ENCODE results near the gene LEMD3.
A peak's percentile ranks its signal among the peaks of the same experiment; 100 is the strongest.

Gene LEMD3

DNA sequence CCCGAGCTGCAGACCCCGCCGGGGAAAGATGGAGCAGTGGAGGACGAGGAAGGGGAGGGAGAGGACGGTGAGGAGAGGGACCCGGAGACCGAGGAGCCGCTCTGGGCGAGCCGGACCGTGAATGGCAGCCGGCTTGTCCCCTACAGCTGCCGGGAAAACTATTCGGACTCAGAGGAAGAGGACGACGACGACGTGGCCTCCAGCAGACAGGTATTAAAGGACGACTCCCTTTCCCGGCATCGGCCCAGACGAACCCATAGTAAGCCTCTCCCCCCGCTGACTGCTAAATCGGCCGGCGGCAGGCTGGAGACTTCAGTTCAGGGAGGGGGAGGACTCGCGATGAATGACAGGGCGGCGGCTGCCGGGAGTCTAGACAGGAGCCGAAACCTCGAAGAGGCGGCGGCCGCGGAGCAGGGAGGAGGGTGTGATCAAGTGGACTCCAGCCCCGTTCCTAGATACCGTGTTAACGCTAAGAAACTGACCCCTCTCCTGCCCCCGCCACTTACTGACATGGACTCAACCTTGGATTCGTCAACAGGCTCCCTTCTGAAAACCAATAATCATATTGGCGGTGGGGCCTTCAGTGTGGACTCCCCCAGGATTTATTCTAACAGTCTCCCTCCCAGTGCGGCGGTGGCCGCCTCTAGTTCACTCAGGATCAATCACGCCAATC, 962 bp downstream of the LEMD3 start:
- DNase-seq (ENCODE audit: low spot score): peak; percentile 76

DNA sequence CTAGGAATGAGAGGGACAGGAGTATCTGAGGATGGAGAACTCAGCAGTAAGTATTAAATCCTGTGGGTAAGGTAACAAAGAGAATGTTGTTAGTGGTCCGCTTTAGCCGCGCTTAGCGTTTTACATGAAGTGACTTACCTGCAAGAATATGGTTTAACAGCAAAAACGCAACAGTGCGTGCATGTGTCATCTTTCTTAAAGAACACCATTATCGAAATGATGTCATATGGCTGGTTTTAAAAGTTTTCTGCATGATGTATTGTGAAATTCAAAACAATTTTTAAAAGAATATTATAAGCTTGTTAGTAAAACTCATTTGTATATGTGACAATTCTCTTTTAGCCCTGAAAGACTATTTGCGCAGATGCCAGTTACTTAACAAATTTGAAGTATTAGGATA, 1.7 kb downstream of the LEMD3 start:
- DNase-seq (ENCODE audit: low spot score): no peak

DNA sequence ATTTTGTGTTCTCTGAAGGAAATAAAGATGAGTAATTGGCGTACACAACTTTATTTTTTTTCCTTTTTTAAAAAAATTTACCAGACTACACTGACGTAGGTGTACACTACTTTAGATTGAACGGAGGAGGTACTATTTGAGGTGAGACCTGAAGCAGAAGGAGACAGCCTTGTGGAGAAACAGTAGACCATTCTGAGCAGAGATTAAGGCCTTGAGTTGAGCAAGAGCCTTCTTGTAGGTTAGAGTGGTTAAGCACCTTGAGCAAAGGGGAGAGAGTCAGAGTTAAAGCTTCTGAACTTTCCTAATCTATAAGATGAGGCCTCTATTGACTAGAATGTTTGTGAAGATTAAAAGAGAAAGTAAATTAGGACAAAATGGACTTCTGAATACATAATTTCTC, 2.5 kb downstream of the LEMD3 start:
- DNase-seq (ENCODE audit: low spot score): no peak

DNA sequence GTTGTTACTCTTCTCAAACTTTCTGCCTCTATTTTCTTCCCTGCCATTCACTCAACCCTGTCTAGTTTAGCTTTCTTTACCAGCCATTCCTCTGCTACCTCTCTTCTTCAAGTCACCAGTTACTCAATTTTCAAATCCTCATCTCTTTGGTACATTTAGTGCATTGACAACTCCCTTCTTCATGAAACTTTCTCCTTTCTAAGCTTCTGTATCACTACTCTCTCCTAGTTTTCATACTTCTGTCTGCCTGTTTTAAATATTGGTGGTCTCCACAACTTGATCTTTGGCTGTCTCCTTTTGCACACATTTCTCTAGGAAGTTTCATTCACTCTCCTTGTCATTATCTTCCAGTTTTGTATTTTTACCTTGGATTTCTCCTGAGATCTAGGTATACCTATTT, 6.0 kb downstream of the LEMD3 start:
- DNase-seq (ENCODE audit: low spot score): no peak

DNA sequence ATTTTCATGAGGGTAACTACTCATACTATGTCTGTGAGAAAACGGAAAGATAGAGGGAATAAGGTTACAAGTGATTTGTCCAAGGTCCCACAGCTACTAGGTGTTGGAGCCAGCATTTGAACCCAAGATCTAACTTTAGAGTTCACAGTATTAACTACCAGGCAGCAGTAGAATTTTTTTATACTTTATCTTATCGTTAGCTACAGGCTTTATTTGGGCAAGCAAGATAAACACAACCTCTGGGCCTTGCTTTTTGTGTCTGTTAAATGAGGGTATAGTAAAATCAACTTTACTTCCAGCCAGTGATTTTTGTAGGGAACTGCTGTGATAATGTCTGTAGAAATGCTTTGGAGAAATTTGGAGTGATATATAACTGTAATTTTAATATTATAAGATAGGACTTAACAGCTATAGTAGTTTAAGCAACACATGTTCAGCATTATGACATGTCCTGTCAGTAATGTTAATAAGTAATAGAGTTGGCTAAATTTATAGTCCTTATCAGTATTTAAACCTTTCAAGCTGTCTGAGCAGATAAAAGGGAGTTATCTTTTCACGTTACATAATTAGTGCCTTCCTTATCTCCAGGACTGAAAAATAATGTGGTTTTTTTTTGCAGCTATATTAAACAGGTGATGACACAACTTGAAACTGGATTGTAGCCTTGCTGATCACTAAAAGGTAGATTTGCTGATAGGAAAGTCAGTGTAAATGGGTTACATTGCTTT, 12.8 kb downstream of the LEMD3 start:
- DNase-seq (ENCODE audit: low spot score): no peak

DNA sequence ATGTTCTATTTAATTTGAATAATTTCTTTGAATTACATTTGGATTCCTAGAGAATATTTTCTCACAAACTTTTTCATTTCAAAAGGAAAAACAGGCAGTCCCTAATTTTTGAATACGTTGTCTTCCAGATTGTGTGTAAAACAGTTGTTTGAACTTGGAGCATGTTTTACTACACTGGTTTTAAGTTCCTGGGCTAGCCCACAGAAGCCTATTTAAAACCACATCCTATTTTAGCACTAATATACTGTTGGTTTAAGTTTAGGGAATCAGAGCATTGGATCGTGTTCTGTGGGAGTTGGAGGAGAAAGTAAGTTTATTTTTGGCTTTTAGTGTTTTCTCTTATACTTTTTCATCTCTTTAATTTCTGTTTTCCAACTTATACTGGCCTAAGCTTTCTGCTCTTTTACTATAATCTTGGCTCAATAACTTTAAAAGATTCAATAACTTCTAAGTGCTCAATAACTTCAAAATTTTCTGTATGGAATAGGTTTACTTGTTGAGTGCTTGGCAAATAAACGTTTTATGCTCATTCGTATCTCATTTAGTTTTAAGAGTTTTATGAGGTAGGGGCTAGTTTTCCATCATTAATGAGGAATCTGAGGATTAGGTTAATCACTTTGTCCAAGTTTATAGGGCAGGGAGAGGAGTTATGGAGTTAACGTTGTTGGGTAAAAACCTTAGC, 14.9 kb downstream of the LEMD3 start:
- DNase-seq (ENCODE audit: low spot score): no peak

DNA sequence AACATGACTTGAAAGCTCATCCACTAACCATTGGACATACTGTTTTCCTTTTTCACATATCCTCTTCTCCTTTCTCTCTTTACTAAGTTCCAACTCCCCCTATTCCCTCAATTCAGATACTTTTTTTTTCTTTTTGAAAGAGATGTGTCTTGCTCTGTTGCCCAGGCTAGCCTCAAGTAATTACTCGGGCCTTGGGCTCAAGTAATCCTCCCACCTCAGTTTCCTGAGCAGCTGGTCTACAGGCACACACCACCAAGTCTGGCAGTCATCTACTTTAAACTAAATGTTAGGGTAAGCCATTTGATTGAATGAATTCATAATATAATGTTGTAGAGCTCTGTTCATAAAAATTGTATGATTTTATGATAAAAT, 15.5 kb downstream of the LEMD3 start:
- DNase-seq (ENCODE audit: low spot score): no peak

DNA sequence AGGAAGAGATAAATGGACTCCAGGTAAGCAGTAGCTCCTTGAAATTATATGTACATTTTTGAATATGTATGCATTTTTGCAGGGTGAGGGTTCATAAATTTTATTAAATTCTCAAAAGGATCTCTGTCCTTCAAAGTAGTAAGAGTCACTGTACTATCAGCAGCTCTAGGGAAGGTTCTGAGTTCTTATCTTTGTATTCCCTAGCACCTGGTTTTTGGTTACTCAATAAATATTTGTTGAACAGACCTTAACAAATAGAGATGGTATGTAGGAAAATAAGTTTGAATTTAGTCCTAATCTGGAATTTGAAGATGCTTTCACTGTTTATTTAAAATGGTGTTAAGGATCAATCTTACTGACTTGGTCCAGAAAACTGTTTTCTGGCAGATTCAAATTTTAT, 18.3 kb downstream of the LEMD3 start:
- DNase-seq (ENCODE audit: low spot score): no peak

DNA sequence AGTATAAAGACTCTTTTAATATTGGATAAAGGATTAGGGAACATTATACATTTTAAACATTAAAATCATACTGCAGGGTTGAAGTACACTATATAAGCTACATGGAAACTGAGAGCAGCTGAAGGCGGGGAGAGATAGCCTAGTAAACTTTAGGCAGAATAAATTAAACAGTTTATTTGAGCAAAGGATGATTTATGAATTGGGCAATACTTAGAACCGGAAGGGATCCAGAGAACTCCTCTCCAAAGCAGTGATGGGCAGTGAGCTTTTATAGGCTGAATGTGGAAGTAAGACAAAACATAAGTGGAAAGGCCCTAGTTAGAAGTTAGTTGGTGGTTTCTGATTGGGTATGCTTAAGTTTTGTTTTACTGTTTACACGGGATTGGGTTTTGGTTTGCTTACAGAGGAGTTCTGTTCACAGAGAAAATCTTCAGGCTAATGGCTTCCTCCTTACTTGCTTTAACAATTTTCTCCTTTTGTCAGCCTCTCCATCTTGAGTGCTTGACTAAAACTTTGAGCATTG, 18.9 kb downstream of the LEMD3 start:
- no peak for DNase-seq (ENCODE audit: low spot score)

DNA sequence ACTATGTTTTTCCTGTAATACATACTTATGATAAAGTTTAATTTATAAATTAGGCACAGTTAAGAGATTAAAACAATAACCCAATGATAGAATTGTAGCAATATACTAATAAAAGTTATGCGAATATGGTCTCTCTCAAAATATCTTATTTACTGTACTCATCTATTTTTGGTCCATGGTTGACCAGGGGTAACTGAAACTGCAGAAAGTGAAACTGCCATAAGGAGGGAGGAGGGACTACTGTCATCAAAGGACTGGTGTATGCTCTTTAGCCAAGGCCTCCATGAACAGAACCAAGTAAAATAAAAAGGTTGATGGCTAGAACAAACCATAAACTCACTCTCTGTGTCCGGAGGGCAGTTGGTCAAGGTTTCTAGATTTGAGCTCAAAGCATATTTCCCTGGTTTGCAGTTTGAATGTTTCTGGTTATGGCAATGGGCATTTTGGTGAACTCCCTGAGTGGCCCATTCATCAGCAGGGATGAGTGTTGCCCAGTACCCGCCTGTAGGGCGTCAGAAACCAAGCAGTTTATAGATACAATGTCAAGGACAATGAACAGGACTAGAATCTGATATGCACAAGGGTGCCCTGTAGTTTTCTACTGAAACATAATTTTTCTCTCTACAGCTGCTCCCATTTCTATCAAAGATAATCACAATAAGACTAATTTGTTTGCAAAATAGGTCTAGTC, 19.8 kb downstream of the LEMD3 start:
- DNase-seq (ENCODE audit: low spot score): no peak

DNA sequence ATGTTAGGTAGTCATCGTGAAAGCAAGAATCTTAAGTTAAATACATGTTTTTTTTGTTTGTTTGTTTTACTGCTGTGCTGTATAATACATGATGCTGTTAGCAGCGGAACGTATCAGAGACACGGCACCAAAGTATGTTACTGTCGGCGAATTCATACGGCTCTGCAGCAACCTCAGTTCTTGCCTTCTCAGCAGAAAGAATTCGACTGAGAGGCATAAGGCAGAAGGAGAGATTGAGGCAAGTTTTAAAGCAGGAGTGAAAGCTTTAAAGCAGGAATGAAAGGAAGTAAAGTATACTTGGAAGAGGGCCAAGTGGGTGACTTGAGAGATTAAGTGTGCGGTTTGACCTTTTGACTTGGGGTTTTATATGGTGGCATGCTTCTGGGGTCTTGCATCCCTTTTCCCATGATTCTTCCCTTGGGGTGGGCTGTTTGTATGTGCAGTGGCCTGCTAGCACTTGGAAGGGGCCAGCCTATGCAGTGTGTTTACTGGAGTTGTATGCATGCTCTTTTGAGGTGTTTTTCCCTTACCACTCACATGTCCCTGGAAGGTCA, 23.7 kb downstream of the LEMD3 start:
- no peak for DNase-seq (ENCODE audit: low spot score)

DNA sequence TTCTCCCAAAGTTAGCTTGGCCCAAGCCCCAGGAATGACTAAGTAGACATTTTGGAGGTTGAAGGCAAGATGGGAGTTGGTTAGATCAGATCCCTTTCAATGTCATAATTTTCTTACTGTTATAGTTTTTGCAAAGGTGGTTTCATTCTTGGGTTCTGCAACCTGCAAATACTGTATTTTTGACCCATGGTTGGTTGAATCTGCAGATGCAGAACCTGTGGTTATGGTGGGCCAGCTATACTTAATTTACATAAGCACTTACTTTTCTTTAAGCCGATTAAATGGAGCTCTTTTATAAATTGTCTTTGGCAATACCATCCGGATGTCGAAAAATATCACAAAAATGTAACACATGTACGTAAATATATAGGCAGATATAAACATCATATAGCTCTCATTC, 25.6 kb downstream of the LEMD3 start:
- no peak for DNase-seq (ENCODE audit: low spot score)

DNA sequence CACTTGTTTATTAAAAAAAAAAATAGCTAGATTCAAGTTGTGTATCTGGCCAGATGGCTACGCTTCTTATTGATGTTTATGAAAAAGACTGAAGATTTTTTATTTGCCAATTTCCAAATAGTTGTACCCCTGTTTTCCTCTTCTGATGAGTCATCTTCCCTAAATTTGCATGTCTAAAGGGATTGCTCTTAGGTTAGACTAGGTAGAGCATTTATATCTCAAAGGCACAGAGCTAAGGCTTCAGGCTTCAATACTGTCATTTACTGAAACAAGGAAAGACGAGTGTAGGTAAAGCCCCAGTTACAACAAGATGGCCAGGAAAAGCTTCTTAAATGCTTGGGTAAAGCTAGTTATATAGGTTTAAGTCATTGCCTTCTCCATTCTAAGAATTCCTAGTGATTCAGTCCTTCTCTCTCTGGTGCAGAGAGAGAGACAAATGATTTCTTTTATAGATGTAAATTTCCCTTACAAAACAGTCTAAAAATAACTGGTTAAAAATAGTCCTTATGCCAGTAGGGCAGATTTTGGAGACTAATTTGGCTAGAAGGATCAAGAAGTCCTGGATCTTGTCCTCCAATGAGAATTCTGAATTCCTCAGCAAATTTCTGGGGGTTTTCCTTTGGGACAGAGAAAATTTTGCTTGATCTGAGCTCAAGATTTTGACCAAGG, 26.1 kb downstream of the LEMD3 start:
- DNase-seq (ENCODE audit: low spot score): no peak

DNA sequence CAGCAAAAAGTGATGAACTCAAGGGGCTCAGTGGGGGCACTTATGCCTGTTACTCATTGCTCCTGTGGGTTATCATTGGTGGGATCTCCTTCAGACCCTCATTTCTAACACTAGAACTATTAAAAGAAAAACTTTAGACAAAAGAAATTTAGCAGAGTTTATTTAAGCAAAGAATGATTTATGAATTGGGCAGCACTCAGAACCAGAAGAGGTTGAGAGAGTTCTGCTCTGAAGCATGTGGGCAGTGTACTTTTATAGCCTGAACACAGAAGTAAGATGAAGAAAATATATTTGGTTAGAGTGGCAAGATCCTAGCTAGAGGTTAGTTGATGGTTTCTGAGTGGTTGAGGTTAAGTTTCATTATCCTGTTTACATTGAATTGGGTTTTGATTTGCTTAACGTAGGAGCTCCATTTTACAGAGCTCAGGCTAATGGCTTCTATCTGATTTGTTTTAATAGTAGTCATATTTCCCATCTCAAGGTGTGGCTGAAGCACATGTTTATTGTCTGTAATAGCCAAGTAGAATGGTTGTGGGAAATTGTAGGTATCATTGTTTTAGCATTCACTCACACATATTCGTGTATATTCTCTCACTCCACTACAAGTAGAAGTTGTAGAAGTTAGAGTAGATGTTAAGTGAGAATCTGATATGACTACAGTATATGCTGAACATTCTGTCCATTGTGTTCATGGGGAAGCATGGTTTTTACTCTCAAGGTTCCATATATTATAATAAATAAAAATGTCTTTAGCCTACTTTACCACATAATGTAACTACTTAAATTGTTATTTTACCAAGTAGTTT, 27.6 kb downstream of the LEMD3 start:
- DNase-seq (ENCODE audit: low spot score): no peak

DNA sequence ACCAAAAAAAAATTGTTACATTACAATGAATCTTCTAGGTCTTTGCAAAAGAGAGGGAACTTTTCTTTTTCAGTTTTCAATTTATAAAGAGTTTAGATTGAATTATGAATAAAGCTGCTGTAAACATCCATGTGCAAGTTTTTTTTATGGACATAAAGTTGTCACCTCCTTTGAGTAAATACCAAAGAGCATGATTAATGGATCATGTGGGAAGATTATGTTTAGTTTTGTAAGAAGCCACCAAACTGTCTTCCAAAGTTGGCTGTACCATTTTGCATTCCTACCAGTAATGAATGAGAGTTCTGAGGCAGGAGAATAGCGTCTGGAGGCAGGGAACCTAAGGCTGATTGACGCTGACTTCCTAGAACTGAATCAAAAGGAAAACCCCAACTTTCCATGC, 30.2 kb downstream of the LEMD3 start:
- no peak for DNase-seq (ENCODE audit: low spot score)

DNA sequence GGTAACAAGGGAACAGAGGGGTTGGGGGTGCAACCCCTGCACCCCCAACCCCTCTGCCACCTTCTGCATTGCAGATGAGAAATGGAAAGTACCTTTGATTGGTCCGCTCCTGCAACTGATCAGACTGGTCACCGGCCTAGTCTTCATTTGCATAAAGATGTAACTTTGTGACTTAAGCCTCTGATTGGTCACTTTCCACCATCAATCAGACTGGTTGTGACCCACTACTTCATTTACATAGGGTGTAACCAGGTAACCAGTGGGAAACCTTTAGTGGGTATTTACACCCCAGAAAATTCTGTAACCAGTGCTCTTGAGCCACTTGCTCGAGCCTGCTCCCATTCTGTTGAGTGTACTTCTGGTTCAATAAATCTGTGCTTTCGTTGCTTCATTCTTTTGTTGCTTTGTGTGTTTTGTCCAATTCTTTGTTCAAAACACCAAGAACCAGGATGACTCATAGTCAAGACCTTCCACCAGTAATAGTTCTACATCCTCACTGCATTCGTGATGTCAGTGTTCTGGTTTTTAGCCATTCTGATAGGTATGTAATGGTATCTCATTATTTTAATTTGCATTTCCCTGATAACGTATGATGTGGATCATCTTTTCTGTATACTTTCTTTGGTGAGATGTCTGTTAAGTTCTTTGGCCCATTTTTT, 30.8 kb downstream of the LEMD3 start:
- DNase-seq (ENCODE audit: low spot score): no peak

DNA sequence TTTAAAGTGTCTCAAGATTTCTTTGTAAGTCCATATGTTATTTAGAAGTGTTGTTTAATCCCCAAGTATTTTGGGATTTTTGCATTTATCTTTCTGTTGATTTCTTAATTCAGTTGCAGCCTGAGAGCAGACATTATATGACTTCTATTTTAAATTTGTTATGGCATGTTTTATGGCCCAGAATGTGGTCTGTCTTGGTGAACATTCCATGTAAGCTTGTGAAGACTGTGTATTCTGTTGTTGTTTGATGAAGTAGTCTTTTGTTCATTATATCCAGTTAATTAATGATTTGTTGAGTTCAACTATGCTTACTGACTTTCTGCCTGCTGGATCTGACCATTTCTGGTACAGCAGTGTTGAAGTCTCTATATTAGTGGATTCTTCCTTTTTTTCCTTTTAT, 34.0 kb downstream of the LEMD3 start:
- DNase-seq (ENCODE audit: low spot score): no peak

DNA sequence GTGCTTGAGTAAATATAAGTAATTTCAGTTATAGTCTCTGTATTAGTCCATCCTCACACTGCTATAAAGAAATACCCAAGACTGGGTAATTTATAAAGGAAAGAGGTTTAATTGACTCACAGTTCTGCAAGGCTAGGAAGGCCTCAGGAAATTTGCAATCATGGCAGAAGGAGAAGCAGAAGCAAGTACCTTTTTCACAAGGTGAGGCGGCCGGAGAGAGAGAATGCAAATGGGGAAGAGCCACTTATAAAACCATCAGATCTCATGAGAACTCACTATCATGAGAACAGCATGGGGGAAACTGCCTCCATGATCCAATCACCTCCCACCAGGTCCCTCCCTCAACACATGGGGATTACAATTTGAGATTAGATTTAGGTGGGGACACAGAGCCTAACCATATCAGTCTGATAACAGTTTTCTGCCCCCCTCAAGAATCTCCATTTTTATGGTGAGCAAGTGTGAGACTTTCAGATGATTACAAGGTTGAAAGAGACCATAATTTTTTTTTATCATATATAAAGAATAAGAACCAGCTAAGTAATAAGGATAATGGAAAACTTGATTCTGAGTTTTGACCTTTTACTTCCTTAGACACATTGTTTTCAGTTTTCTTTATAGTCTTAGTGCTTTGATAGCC, 35.6 kb downstream of the LEMD3 start:
- DNase-seq (ENCODE audit: low spot score): no peak

DNA sequence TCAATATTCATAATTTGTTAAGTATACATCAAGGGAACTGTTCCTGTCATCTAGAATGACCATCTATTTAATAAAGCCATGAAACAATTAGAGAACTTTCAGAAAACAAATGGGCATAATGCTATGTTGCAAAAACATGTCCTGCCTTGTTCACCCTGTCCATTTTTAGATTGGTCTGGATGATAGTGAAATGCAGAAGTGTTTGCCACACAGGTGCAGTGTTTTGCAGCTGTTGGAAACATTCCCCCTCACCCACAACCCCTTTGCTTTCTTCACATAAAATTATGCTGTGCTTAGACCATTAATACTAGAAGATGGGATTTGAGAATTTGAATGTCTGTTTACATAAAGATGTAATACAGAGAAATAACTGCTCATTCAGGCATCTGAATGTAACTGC, 36.5 kb downstream of the LEMD3 start:
- no peak for DNase-seq (ENCODE audit: low spot score)

DNA sequence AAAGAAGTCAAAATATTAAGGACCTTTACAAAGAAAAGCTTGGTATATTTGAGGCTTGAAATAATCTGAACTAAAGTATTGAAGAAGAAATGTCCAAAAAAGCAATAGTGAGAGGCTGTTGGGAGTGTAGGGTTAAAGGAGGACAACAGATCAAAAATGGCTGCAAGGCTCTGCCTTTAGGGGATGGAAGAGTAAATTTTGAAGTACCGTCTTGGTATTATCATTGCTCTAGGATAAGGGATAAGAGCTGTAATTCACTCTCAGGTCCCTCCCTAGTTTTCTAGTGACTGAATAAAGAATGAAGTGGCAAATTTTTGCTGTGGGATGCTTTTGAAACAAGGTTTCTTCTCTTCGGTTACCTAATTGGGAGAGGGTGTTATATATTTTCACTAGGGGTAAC, 38.7 kb downstream of the LEMD3 start:
- no peak for DNase-seq (ENCODE audit: low spot score)

All from AG20443 (cell line).